ENCODE data around the gene SERPINA1. TPM values are rescaled to one million over a fixed set of nuclear protein-coding genes. Genes with fewer than 3 reads are reported as not detected.

SERPINA1 gene
- total RNA-seq, 1 experiment from 2014 or later: 4.9 TPM

DNA sequence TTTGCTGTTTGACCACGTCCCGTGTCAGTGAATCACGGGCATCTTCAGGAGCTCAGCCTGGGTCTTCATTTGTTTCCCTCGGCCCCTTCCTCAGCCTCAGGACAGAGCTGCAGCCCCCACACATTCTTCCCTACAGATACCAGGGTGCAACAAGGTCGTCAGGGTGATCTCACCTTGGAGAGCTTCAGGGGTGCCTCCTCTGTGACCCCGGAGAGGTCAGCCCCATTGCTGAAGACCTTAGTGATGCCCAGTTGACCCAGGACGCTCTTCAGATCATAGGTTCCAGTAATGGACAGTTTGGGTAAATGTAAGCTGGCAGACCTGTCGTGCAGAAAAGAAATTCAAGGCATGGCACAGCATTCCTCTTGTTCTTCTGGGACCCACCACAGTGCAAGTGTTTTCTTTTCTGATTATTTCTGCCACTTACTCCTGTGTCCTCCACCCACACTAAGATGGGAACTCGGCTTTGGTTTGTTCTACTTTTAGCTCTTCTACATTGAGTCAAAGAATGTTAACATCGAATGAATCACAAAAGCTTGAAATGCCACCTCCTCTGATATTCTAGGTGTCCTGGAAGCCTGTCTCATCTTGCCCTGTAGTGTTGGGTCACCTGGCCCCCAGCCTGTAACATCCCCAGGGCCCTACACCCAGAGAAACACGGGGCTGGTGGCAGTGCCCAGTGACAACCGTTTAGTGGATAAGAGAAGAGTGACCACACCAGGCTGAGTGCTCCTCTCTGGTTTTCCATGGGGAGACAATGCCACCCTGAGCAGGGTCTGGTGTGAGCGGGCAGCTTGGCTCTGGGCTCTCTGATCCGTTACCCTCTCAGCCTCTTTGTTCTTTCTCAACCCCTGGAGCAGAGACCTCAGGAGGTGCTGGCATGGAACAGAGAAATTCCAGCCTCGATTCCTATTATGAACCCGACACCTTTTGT is 8.8 kb downstream of the SERPINA1 start:
- no peak for TF ChIP-seq SIN3A (IDR thresholded peaks at IDR 0.05; ENCODE audit: borderline replicate concordance, insufficient read depth, low read depth, low read length)
- TF ChIP-seq CTCF (IDR thresholded peaks at IDR 0.05): no peak
- TF ChIP-seq POLR2AphosphoS5 (IDR thresholded peaks at IDR 0.05; ENCODE audit: low read depth, low read length): no peak
- no peak for TF ChIP-seq REST (IDR thresholded peaks at IDR 0.05; ENCODE audit: insufficient read depth in 1 of 2, low read depth in 2 of 2, low read length in 1 of 2)
- TF ChIP-seq TCF7L2 (IDR thresholded peaks at IDR 0.05; ENCODE audit: low read depth, low read length): no peak
- BruUV-seq (replicated peaks): no TSS peak
- CTCF ChIA-PET: no interaction called here

GRCh38 chr14:94378527-94379290 is 9.7 kb downstream of the SERPINA1 start:
- ATAC-seq (no peak), DNase-seq (ENCODE audit: low read depth, low spot score) (no peak)
- Histone ChIP-seq H3K4me1 (ENCODE audit: control insufficient read depth, insufficient read depth, low read length) (no peaks in the 10 kb centered on the region; the same call in 1 of the 2 replicates), H3K36me3 (ENCODE audit: control insufficient read depth, insufficient read depth, low read length) (no peaks in the 10 kb centered on the region), H3K9me3 (ENCODE audit: control insufficient read depth, insufficient read depth, low read depth, low read length) (no peaks in the 10 kb centered on the region), H3K4me3 (ENCODE audit: low read depth in 2 of 2, low read length in 2 of 2) (no peak overlapping the region), H3K27me3 (ENCODE audit: control insufficient read depth, insufficient read depth, low read length) (no peaks in the 10 kb centered on the region), H3K27ac (ENCODE audit: low read length) (no peak overlapping the region)
- in situ Hi-C loops (cut with HindIII; ENCODE audit: low pct_unique_long_range_greater_than_20kb, low sequenced_read_pairs): no loop called here
- no TSS peak for BruUV-seq (replicated peaks)
- CTCF ChIA-PET: no interaction called here
- POLR2A ChIA-PET: no interaction called here
- intact Hi-C loops (cut with micrococcal nuclease; ENCODE audit: unreplicated experiment): no loop called here
- TF ChIP-seq POLR2AphosphoS5 (IDR thresholded peaks at IDR 0.05; ENCODE audit: low read depth, low read length): no peak
- no peak for TF ChIP-seq TCF7L2 (IDR thresholded peaks at IDR 0.05; ENCODE audit: low read depth, low read length)
- no peak for TF ChIP-seq CTCF (IDR thresholded peaks at IDR 0.05)
- no peak for TF ChIP-seq REST (IDR thresholded peaks at IDR 0.05; ENCODE audit: insufficient read depth in 1 of 2, low read depth in 2 of 2, low read length in 1 of 2)
- TF ChIP-seq SIN3A (IDR thresholded peaks at IDR 0.05; ENCODE audit: borderline replicate concordance, insufficient read depth, low read depth, low read length): no peak

More for the DNA sequence above, 8.8 kb downstream of the SERPINA1 start:
- ATAC-seq: no peak
- H3K9me3 ChIP-seq (ENCODE audit: control insufficient read depth, insufficient read depth, low read depth, low read length): no peaks in the 10 kb centered on the region
- H3K27ac ChIP-seq (ENCODE audit: low read length): no peak overlapping the region
- no peaks in the 10 kb centered on the region for H3K27me3 ChIP-seq (ENCODE audit: control insufficient read depth, insufficient read depth, low read length)
- H3K4me1 ChIP-seq (ENCODE audit: control insufficient read depth, insufficient read depth, low read length): no peaks in the 10 kb centered on the region; the same call in 1 of the 2 replicates
- intact Hi-C loops (cut with micrococcal nuclease; ENCODE audit: unreplicated experiment): no loop called here
- in situ Hi-C loops (cut with HindIII; ENCODE audit: low pct_unique_long_range_greater_than_20kb, low sequenced_read_pairs): no loop called here
- no peak for DNase-seq (ENCODE audit: low read depth, low spot score)
- no peaks in the 10 kb centered on the region for H3K36me3 ChIP-seq (ENCODE audit: control insufficient read depth, insufficient read depth, low read length)
- POLR2A ChIA-PET: no interaction called here
- no peak overlapping the region for H3K4me3 ChIP-seq (ENCODE audit: low read depth in 2 of 2, low read length in 2 of 2)

Measured in Panc1 (cell line).